PC-3 (cell line): ENCODE data around the gene CCDC116. TPM values are rescaled to one million over a fixed set of nuclear protein-coding genes. Genes with fewer than 3 reads are reported as not detected.

ENCODE experiments used
- ATAC-seq: fragments of 200-7000 bp; cut with Tn5 transposase; 2 replicates; pipeline ENCODE4 v1.9.1; 2020; ENCODE audit warnings: mild to moderate bottlenecking, moderate library complexity
- BruUV-seq: library from RNA; stranded (reverse); fragments of 400-500 nt; replicated peaks from 2 replicates; lab custom pipeline; 2021; lab: Mats Ljungman, UMichigan
- CTCF ChIA-PET: fragments of 300-600 bp; sonication (Branson Sonifier 250); formaldehyde crosslinking; loops from one replicate; lab custom pipeline; 2022; ENCODE audit warnings: antibody characterized with exemption; lab: Charles Lee
- POLR2A ChIA-PET: fragments of 300-600 bp; sonication (Branson Sonifier 250); formaldehyde crosslinking; loops from one replicate; lab custom pipeline; 2022; ENCODE audit warnings: antibody characterized with exemption; ENCODE audit not compliant: unreplicated experiment; lab: Charles Lee
- DNase-seq: peaks from one replicate; pipeline ENCODE4 v3.0.0-alpha.2; 2015
- H2AFZ ChIP-seq: fragments of 300-600 bp; sonication (generic); 2 replicates; pipeline ENCODE4 v1.6.0; 2016; ENCODE audit warnings: antibody characterized with exemption, low read length
- H3F3A ChIP-seq: fragments of 300-600 bp; sonication (generic); one replicate; pipeline ENCODE4 v1.6.0; 2017; ENCODE audit warnings: antibody characterized with exemption, low read length, control low read depth, mild to moderate bottlenecking; ENCODE audit not compliant: unreplicated experiment
- H3K27ac ChIP-seq: fragments of 300-600 bp; sonication (generic); 2 replicates; pipeline ENCODE4 v1.5.1; 2016; ENCODE audit warnings: mild to moderate bottlenecking, low read length
- H3K27me3 ChIP-seq: fragments of 300-600 bp; sonication (generic); 2 replicates; pipeline ENCODE4 v1.6.1; 2016; ENCODE audit warnings: low read length, mixed read lengths
- H3K36me3 ChIP-seq: fragments of 300-600 bp; sonication (generic); 2 replicates; pipeline ENCODE4 v1.6.1; 2016; ENCODE audit warnings: low read depth, mixed run types, low read length, mixed read lengths
- H3K4me1 ChIP-seq: fragments of 300-600 bp; sonication (generic); 2 replicates; pipeline ENCODE4 v1.5.1; 2016; ENCODE audit warnings: low read length; ENCODE audit not compliant: insufficient read depth
- H3K4me2 ChIP-seq: fragments of 300-600 bp; sonication (generic); 2 replicates; pipeline ENCODE4 v1.6.0; 2016; ENCODE audit warnings: low read length
- H3K4me3 ChIP-seq: fragments of 300-600 bp; sonication (generic); 2 replicates; pipeline ENCODE4 v1.5.1; 2016; ENCODE audit warnings: mild to moderate bottlenecking, low read length, mixed read lengths
- H3K79me2 ChIP-seq: fragments of 300-600 bp; sonication (generic); 2 replicates; pipeline ENCODE4 v1.6.1; 2017; ENCODE audit warnings: low read length, mixed read lengths
- H3K9ac ChIP-seq: fragments of 300-600 bp; sonication (generic); 2 replicates; pipeline ENCODE4 v1.6.0; 2016; ENCODE audit warnings: mild to moderate bottlenecking, low read length
- H3K9me2 ChIP-seq: fragments of 300-600 bp; sonication (generic); replicated peaks from 2 replicates; pipeline ENCODE4 v1.6.1; 2016; ENCODE audit warnings: mixed run types, low read length, mixed read lengths
- H3K9me3 ChIP-seq: fragments of 300-600 bp; sonication (generic); 2 replicates; pipeline ENCODE4 v1.6.1; 2016; ENCODE audit warnings: low read length, mixed read lengths
- H4K20me1 ChIP-seq: fragments of 300-600 bp; sonication (generic); 2 replicates; pipeline ENCODE4 v1.6.1; 2016; ENCODE audit warnings: low read length, mixed read lengths
- EZH2 ChIP-seq: fragments of 300-600 bp; sonication (generic); IDR thresholded peaks from one replicate; pipeline ENCODE4 v1.6.1; 2017; ENCODE audit warnings: antibody characterized with exemption, mild to moderate bottlenecking, low read length; ENCODE audit not compliant: unreplicated experiment
- EZH2phosphoT487 ChIP-seq: fragments of 300-600 bp; sonication (generic); IDR thresholded peaks from 2 replicates; pipeline ENCODE4 v1.6.1; 2018; ENCODE audit warnings: mild to moderate bottlenecking, antibody characterized with exemption, low read length, borderline replicate concordance
- intact Hi-C: fragments of 100-400 bp; cut with micrococcal nuclease; formaldehyde crosslinking; loops from 2 replicates; pipeline ENCODE4 v1.9.0; 2023
- total RNA-seq: library from RNA; depleted of rRNA; stranded (reverse); fragments of >200 nt; gene quantifications from 2 replicates; pipeline ENCODE4 v1.2.3, GENCODE V29; 2014
- TF ChIP-seq, protein P1 (sequence below): fragments of 300-600 bp; sonication (generic); conservative IDR thresholded peaks from 2 replicates; pipeline ENCODE4 v1.5.1; 2017; ENCODE audit warnings: antibody characterized with exemption, low read depth, mild to moderate bottlenecking, low read length

Gene CCDC116
- total RNA-seq, 1 experiment from 2014 or later: not detected

DNA sequence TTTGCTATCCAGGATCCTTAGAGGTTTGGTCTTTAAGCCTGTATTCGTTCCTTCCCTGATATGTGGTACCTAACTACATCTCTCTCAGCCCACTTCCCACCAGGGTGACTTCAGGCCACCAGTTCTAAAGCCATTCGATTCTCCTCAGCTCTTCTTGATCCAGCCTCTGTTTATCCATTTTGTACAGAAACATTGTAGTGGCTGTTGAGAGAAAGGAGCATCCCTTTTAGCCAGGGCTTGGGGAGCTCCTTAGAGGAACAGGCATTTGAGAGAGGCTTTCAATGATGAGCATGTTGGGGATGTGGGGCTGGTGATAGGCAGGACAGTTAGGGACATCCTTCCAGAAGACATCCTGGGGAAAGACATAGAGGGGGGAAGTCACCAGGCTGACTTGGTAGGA lies 47.2 kb upstream of the CCDC116 start:
- no peaks in the 10 kb centered on the region for H3F3A ChIP-seq
- ATAC-seq (no peak), DNase-seq (no peak)
- no peaks in the 10 kb centered on the region for H3K9me2 ChIP-seq
- no peak overlapping the region for H3K27ac ChIP-seq
- H3K79me2 ChIP-seq: peaks cover 95% of the 10 kb centered on the region
- H3K36me3 ChIP-seq: no peaks in the 10 kb centered on the region; the same call in 1 of the 2 replicates
- CTCF ChIA-PET: no interaction called here
- H3K27me3 ChIP-seq: no peaks in the 10 kb centered on the region
- no peaks in the 10 kb centered on the region for H3K4me1 ChIP-seq
- no TSS peak for BruUV-seq
- no peak for TF ChIP-seq EZH2phosphoT487
- TF ChIP-seq, protein P1, sequence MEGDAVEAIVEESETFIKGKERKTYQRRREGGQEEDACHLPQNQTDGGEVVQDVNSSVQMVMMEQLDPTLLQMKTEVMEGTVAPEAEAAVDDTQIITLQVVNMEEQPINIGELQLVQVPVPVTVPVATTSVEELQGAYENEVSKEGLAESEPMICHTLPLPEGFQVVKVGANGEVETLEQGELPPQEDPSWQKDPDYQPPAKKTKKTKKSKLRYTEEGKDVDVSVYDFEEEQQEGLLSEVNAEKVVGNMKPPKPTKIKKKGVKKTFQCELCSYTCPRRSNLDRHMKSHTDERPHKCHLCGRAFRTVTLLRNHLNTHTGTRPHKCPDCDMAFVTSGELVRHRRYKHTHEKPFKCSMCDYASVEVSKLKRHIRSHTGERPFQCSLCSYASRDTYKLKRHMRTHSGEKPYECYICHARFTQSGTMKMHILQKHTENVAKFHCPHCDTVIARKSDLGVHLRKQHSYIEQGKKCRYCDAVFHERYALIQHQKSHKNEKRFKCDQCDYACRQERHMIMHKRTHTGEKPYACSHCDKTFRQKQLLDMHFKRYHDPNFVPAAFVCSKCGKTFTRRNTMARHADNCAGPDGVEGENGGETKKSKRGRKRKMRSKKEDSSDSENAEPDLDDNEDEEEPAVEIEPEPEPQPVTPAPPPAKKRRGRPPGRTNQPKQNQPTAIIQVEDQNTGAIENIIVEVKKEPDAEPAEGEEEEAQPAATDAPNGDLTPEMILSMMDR: no peak
- TF ChIP-seq EZH2: no peak
- intact Hi-C loops: no loop called here
- H3K4me3 ChIP-seq: no peak overlapping the region
- H3K9ac ChIP-seq: no peak overlapping the region
- no peak overlapping the region for H3K4me2 ChIP-seq
- H4K20me1 ChIP-seq: peaks cover 41% of the 10 kb centered on the region
- H2AFZ ChIP-seq: no peak overlapping the region
- POLR2A ChIA-PET: no interaction called here
- H3K9me3 ChIP-seq: no peaks in the 10 kb centered on the region

DNA sequence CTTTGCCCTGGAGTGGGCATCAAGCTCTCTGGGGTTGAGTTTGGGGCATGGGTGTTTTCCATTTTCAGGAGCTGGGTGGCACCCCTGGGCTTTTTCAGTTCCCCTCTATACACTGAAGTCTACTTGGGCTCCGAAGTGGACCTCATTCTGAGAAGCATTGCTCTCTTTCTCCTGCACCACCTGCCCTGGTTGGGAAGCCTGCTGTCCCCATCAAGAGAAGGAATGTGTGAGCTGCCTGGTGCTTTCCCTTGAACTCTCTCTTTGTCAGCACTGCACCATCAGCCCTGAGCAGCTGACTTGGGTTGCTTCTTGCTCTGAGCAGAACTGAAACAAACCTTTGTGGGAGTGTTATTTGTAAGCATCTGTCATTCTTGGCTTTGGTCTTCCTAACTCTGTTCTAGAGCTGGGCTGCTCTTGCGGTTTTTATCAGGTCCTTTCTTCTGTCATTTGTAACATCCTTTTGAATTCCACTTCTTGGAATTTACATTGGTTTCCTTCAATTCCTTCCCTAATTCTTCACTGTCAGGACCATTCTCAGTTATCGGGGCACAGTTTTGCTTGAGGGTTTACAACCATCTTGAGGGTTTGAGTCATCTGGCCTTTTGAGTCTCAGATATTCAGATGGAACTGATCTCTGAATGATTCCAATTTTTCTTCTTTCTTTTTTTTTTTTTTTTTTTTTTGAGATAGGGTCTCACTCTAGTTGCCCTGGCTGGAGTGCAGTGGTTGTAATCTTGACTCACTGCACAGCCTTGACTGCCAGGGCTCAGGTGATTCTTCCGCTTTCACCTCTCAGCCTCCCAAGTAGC lies 44.6 kb upstream of the CCDC116 start:
- Histone ChIP-seq H3F3A (no peaks in the 10 kb centered on the region), H2AFZ (no peak overlapping the region), H3K4me3 (no peak overlapping the region), H4K20me1 (peaks cover 44% of the 10 kb centered on the region), H3K9me2 (no peaks in the 10 kb centered on the region), H3K4me2 (no peak overlapping the region), H3K79me2 (peaks cover 95% of the 10 kb centered on the region), H3K36me3 (no peaks in the 10 kb centered on the region; the same call in 1 of the 2 replicates), H3K27ac (no peak overlapping the region), H3K4me1 (peaks cover 5% of the 10 kb centered on the region; the same call in 1 of the 2 replicates), H3K9me3 (no peaks in the 10 kb centered on the region), H3K27me3 (no peaks in the 10 kb centered on the region), H3K9ac (no peak overlapping the region)
- TF ChIP-seq EZH2phosphoT487: no peak
- no peak for TF ChIP-seq EZH2
- TF ChIP-seq, protein P1: no peak
- BruUV-seq: no TSS peak
- ATAC-seq (no peak), DNase-seq (no peak)
- POLR2A ChIA-PET: no interaction called here
- CTCF ChIA-PET: no interaction called here
- intact Hi-C loops: no loop called here

DNA sequence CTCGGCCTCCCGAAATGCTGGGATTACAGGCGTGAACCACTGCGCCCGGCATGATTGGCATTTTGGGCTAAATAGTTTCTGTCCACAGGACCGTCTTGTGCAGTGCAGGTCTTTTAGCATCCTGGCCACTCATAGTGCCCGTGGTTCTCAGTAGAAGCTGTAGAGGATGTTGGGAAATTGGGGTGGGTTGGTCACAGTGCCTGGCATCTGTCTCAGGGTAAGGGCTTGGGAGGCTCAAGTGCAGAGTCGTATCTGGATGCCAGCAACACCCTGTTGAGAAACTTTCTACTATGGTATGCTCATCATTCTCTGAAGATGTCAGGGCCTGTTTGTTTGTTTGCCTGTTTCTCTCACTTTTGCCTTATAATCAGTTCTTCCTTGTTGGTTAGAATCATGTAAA lies 43.2 kb upstream of the CCDC116 start:
- DNase-seq: no peak
- POLR2A ChIA-PET: no interaction called here
- H3K9me3 ChIP-seq: no peaks in the 10 kb centered on the region
- no peaks in the 10 kb centered on the region for H3K27me3 ChIP-seq
- no peak overlapping the region for H3K9ac ChIP-seq
- peaks cover 13% of the 10 kb centered on the region for H3K36me3 ChIP-seq
- H3K4me1 ChIP-seq: peaks cover 5% of the 10 kb centered on the region; the same call in 1 of the 2 replicates
- no peak overlapping the region for H3K4me3 ChIP-seq
- intact Hi-C loops: no loop called here
- peaks cover 48% of the 10 kb centered on the region for H4K20me1 ChIP-seq
- H2AFZ ChIP-seq: no peak overlapping the region
- CTCF ChIA-PET: no interaction called here
- peaks cover 97% of the 10 kb centered on the region for H3K79me2 ChIP-seq
- TF ChIP-seq EZH2: no peak
- no peak for TF ChIP-seq EZH2phosphoT487
- TF ChIP-seq, protein P1: no peak
- H3K27ac ChIP-seq: no peak overlapping the region
- BruUV-seq: no TSS peak
- H3K4me2 ChIP-seq: no peak overlapping the region
- no peaks in the 10 kb centered on the region for H3F3A ChIP-seq
- no peaks in the 10 kb centered on the region for H3K9me2 ChIP-seq
- ATAC-seq: no peak
